IMR-90 (cell line): ENCODE data around the gene ZDHHC7. TPM values are rescaled to one million over a fixed set of nuclear protein-coding genes. Genes with fewer than 3 reads are reported as not detected.

Source experiments
- ATAC-seq: fragments of 200-7000 bp; cut with Tn5 transposase; 2 replicates; pipeline ENCODE4 v1.9.1; 2020; ENCODE audit warnings: low read depth, mild to moderate bottlenecking, moderate library complexity
- BruUV-seq: library from RNA; stranded (reverse); fragments of 400-500 nt; replicated peaks from 2 replicates; lab custom pipeline; 2021; lab: Mats Ljungman, UMichigan
- CTCF ChIA-PET: fragments of 300-600 bp; formaldehyde crosslinking; extraction: SDS; loops from one replicate; lab custom pipeline; 2021; ENCODE audit warnings: antibody characterized with exemption; lab: Yijun Ruan, JAX
- POLR2A ChIA-PET: fragments of 300-600 bp; sonication (Branson Sonifier 250); formaldehyde crosslinking; loops from one replicate; lab custom pipeline; 2022; ENCODE audit warnings: antibody characterized with exemption; ENCODE audit not compliant: unreplicated experiment; lab: Charles Lee
- DNase-seq: peaks from one replicate; pipeline ENCODE4 v3.0.0; 2013
- H2AFZ ChIP-seq: replicated peaks from 2 replicates; pipeline ENCODE3; 2013; ENCODE audit warnings: low read length, mild to moderate bottlenecking; ENCODE audit not compliant: poor library complexity
- H2AK5ac ChIP-seq: 2 replicates; pipeline ENCODE4 v1.6.1; 2013; ENCODE audit warnings: low read depth, low read length, inconsistent platforms
- H2AK9ac ChIP-seq: replicated peaks from 2 replicates; pipeline ENCODE3; 2013; ENCODE audit warnings: mild to moderate bottlenecking, low read depth, low read length, moderate library complexity; ENCODE audit not compliant: poor library complexity
- H2BK120ac ChIP-seq: 2 replicates; pipeline ENCODE4 v1.6.1; 2013; ENCODE audit warnings: low read depth, low read length, inconsistent platforms
- H2BK15ac ChIP-seq: 3 replicates; pipeline ENCODE4 v1.6.1; 2013; ENCODE audit warnings: low read depth, low read length, inconsistent platforms
- H2BK20ac ChIP-seq: 2 replicates; pipeline ENCODE4 v1.6.1; 2013; ENCODE audit warnings: low read depth, mild to moderate bottlenecking, inconsistent platforms, low read length, moderate library complexity
- H2BK5ac ChIP-seq: 2 replicates; pipeline ENCODE4 v1.6.1; 2013; ENCODE audit warnings: mild to moderate bottlenecking, low read depth, low read length, inconsistent platforms; ENCODE audit not compliant: poor library complexity, severe bottlenecking
- H3K14ac ChIP-seq: replicated peaks from 2 replicates; pipeline ENCODE4 v1.6.1; 2013; ENCODE audit warnings: low read depth, low read length, inconsistent platforms
- H3K18ac ChIP-seq: 2 replicates; pipeline ENCODE4 v1.6.1; 2013; ENCODE audit warnings: low read depth, low read length, control low read depth
- H3K23ac ChIP-seq: 2 replicates; pipeline ENCODE4 v1.6.1; 2013; ENCODE audit warnings: low read depth, low read length, inconsistent platforms
- H3K27ac ChIP-seq: 2 replicates; pipeline ENCODE4 v1.5.1; 2013; ENCODE audit warnings: mild to moderate bottlenecking, control low read depth, low read length; ENCODE audit not compliant: insufficient read depth
- H3K27me3 ChIP-seq: 2 replicates; pipeline ENCODE4 v1.6.1; 2013; ENCODE audit warnings: low read length; ENCODE audit not compliant: control insufficient read depth, insufficient read depth
- H3K36me3 ChIP-seq: 2 replicates; pipeline ENCODE4 v1.6.1; 2013; ENCODE audit warnings: low read length, mixed read lengths; ENCODE audit not compliant: control insufficient read depth, insufficient read depth
- H3K4ac ChIP-seq: 2 replicates; pipeline ENCODE4 v1.6.1; 2013; ENCODE audit warnings: low read depth, low read length, inconsistent platforms
- H3K4me1 ChIP-seq: 2 replicates; pipeline ENCODE4 v1.6.1; 2013; ENCODE audit warnings: low read length, mixed read lengths; ENCODE audit not compliant: control insufficient read depth, insufficient read depth
- H3K4me2 ChIP-seq: 2 replicates; pipeline ENCODE4 v1.6.1; 2013; ENCODE audit warnings: low read depth, mild to moderate bottlenecking, control low read depth, low read length, moderate library complexity
- H3K4me3 ChIP-seq: 2 replicates; pipeline ENCODE4 v1.5.1; 2013; ENCODE audit warnings: low read depth, mild to moderate bottlenecking, control low read depth, low read length, moderate library complexity; ENCODE audit not compliant: insufficient read depth
- H3K56ac ChIP-seq: 2 replicates; pipeline ENCODE4 v1.6.1; 2013; ENCODE audit warnings: low read length, inconsistent platforms; ENCODE audit not compliant: insufficient read depth; ENCODE audit errors: extremely low read depth
- H3K79me1 ChIP-seq, 2 experiments: 2 replicates each; pipeline ENCODE4 v1.6.1; 2013; ENCODE audit warnings: low read length in 2 of 2, inconsistent platforms in 1 of 2, low read depth in 1 of 2
- H3K9ac ChIP-seq: 2 replicates; pipeline ENCODE4 v1.6.1; 2013; ENCODE audit warnings: low read depth, low read length, control low read depth
- H3K9me1 ChIP-seq: 2 replicates; pipeline ENCODE4 v1.6.1; 2013; ENCODE audit warnings: low read length, inconsistent platforms; ENCODE audit not compliant: insufficient read depth
- H3K9me3 ChIP-seq: 2 replicates; pipeline ENCODE4 v1.6.1; 2013; ENCODE audit warnings: low read length; ENCODE audit not compliant: control insufficient read depth, insufficient read depth
- H4K20me1 ChIP-seq: 2 replicates; pipeline ENCODE4 v1.6.1; 2013; ENCODE audit warnings: low read length, inconsistent platforms; ENCODE audit not compliant: insufficient read depth
- H4K5ac ChIP-seq: 2 replicates; pipeline ENCODE4 v1.6.1; 2013; ENCODE audit warnings: mild to moderate bottlenecking, low read depth, low read length, control low read depth
- H4K8ac ChIP-seq, 2 experiments: 2 replicates each; pipeline ENCODE4 v1.6.1; 2013; ENCODE audit warnings: low read depth in 2 of 2, low read length in 2 of 2, control low read depth in 1 of 2, inconsistent platforms in 1 of 2
- H4K91ac ChIP-seq: 2 replicates; pipeline ENCODE4 v1.6.1; 2013; ENCODE audit warnings: low read depth, low read length, inconsistent platforms; ENCODE audit not compliant: insufficient read depth
- BHLHE40 ChIP-seq: fragments of 150-350 bp; IDR thresholded peaks from 2 replicates; pipeline ENCODE4 v1.6.1; 2016; ENCODE audit warnings: mild to moderate bottlenecking, low read depth, low read length
- CEBPB ChIP-seq: IDR thresholded peaks from 2 replicates; pipeline ENCODE4 v1.6.1; 2012; ENCODE audit warnings: low read depth, low read length, improper control_type of control experiment
- CHD1 ChIP-seq: IDR thresholded peaks from 2 replicates; pipeline ENCODE4 v1.6.1; 2012; ENCODE audit warnings: low read depth, low read length, improper control_type of control experiment
- FOS ChIP-seq: fragments of 150-350 bp; IDR thresholded peaks from 2 replicates; pipeline ENCODE4 v1.6.1; 2016; ENCODE audit warnings: low read depth, low read length
- MAFK ChIP-seq: IDR thresholded peaks from 2 replicates; pipeline ENCODE4 v1.6.1; 2012; ENCODE audit warnings: low read depth, low read length, improper control_type of control experiment
- MAZ ChIP-seq: IDR thresholded peaks from 2 replicates; pipeline ENCODE4 v1.6.1; 2012; ENCODE audit warnings: low read depth, mild to moderate bottlenecking, low read length, improper control_type of control experiment, moderate library complexity, borderline replicate concordance
- MXI1 ChIP-seq: IDR thresholded peaks from 2 replicates; pipeline ENCODE4 v1.6.1; 2012; ENCODE audit warnings: low read depth, mild to moderate bottlenecking, low read length, moderate library complexity, borderline replicate concordance
- NFE2L2 ChIP-seq: fragments of 150-350 bp; IDR thresholded peaks from 2 replicates; pipeline ENCODE4 v1.6.1; 2016; ENCODE audit warnings: low read depth, mild to moderate bottlenecking, low read length
- POLR2A ChIP-seq: IDR thresholded peaks from 2 replicates; pipeline ENCODE4 v1.6.1; 2012; ENCODE audit warnings: mild to moderate bottlenecking, low read depth, low read length
- RCOR1 ChIP-seq: IDR thresholded peaks from 2 replicates; pipeline ENCODE4 v1.6.1; 2012; ENCODE audit warnings: mild to moderate bottlenecking, low read length, improper control_type of control experiment; ENCODE audit not compliant: insufficient replicate concordance
- RFX5 ChIP-seq: IDR thresholded peaks from 2 replicates; pipeline ENCODE4 v1.8.0; 2012; ENCODE audit warnings: low read depth, mild to moderate bottlenecking, low read length, moderate library complexity
- SMC3 ChIP-seq: fragments of 150-350 bp; IDR thresholded peaks from 2 replicates; pipeline ENCODE4 v1.6.1; 2016; ENCODE audit warnings: low read depth, mild to moderate bottlenecking, antibody characterized with exemption, low read length, moderate library complexity
- USF2 ChIP-seq: fragments of 150-350 bp; IDR thresholded peaks from 2 replicates; pipeline ENCODE4 v1.6.1; 2017; ENCODE audit warnings: mild to moderate bottlenecking, antibody characterized with exemption, low read length, low read depth
- WGBS, 2 experiments: methylation state at CpG; one replicate each; pipeline versions ENCODE4 v1.1.5 to v1.1.7; 2013; ENCODE audit warnings: missing lambda C conversion rate in 2 of 2; ENCODE audit not compliant: insufficient read length in 1 of 2; ENCODE audit errors: extremely low coverage in 2 of 2; 5-methylcytosine and 5-hydroxymethylcytosine counted together
- dilution Hi-C: fragments of 300-500 bp; cut with HindIII; formaldehyde crosslinking; loops from one replicate; pipeline ENCODE4 v1.14.3; 2018; ENCODE audit warnings: low sequenced_read_pairs; ENCODE audit not compliant: unreplicated experiment
- in situ Hi-C: fragments of 300-500 bp; cut with MboI; formaldehyde crosslinking; loops from 3 replicates; pipeline ENCODE4 v1.14.3; 2019; ENCODE audit warnings: low sequenced_read_pairs, inconsistent platforms, mixed read lengths
- intact Hi-C: fragments of 100-400 bp; cut with micrococcal nuclease; formaldehyde crosslinking; loops from 2 replicates; pipeline ENCODE4 v1.10.0; 2022
- polyA plus RNA-seq, 3 experiments: library from polyadenylated mRNA; depleted of rRNA; stranded (reverse); fragments of >200 nt; gene quantifications; 2 replicates each; pipeline ENCODE4 v1.2.3, GENCODE V29; 2012; ENCODE audit warnings: low replicate concordance in 1 of 3
- total RNA-seq: library from RNA; depleted of rRNA; stranded (reverse); fragments of >200 nt; gene quantifications from 2 replicates; pipeline ENCODE4 v1.2.3, GENCODE V29; 2012
- TF ChIP-seq, protein P1 (sequence below): fragments of 150-350 bp; IDR thresholded peaks from 2 replicates; pipeline ENCODE4 v1.6.1; 2016; ENCODE audit warnings: low read depth, mild to moderate bottlenecking, low read length, moderate library complexity, borderline replicate concordance
- TF ChIP-seq, protein P2 (sequence below): conservative IDR thresholded peaks from 2 replicates; pipeline ENCODE4 v1.5.1; 2012; ENCODE audit warnings: mild to moderate bottlenecking, low read depth, low read length, improper control_type of control experiment

ZDHHC7 gene
- total and polyA plus RNA-seq, 2 of the 4 experiments (the other 2 are of a cell fraction) = 80.1 to 97.1 TPM

GRCh38 chr16:85054948-85055492, 43.7 kb upstream of the ZDHHC7 start:
- Histone ChIP-seq H2BK120ac (0 out of 2 replicates have a peak overlapping the region, but pooled peaks have one; percentile 9), H3K79me1 (peaks cover 9 to 31% of the 10 kb centered on the region in 2 experiments; a peak in 3 of 4 replicates), H4K8ac (peak overlapping the region in 1 of 2 experiments; percentile 77; a peak in 1 of 4 replicates), H3K9me1 (peaks cover 3% of the 10 kb centered on the region), H3K23ac (peak overlapping the region; percentile 66), H3K36me3 (no peaks in the 10 kb centered on the region), H3K4me2 (peak overlapping the region; percentile 91), H3K18ac (no peak overlapping the region), H3K9ac (peak overlapping the region; percentile 12; the same call in 1 of the 2 replicates), H2BK20ac (0 out of 2 replicates have a peak overlapping the region, but pooled peaks have one; percentile 8), H2AK5ac (peak overlapping the region; percentile 43; the same call in 1 of the 2 replicates), H3K27me3 (no peaks in the 10 kb centered on the region), H2BK15ac (no peak overlapping the region), H4K91ac (no peak overlapping the region), H3K27ac (peak overlapping the region; percentile 53; the same call in 1 of the 2 replicates), H3K56ac (no peak overlapping the region), H3K4ac (peak overlapping the region; percentile 59), H3K9me3 (no peaks in the 10 kb centered on the region), H2AK9ac (peak overlapping the region; percentile 66), H4K5ac (no peak overlapping the region; the same call in 1 of the 2 replicates), H3K4me3 (peak overlapping the region; percentile 29), H3K14ac (peak overlapping the region; percentile 61; the same call in 1 of the 2 replicates), H4K20me1 (peaks cover 23% of the 10 kb centered on the region), H3K4me1 (peaks cover 10% of the 10 kb centered on the region), H2BK5ac (peak overlapping the region; percentile 63), H2AFZ (no peak overlapping the region)
- no TSS peak for BruUV-seq
- TF ChIP-seq NFE2L2 (no peak), MXI1 (no peak), CEBPB (no peak), CHD1 (no peak), MAFK (no peak), MAZ (no peak), SMC3 (no peak), RCOR1 (no peak), FOS (no peak), POLR2A (no peak), USF2 (no peak), RFX5 (no peak), BHLHE40 (no peak)
- TF ChIP-seq, protein P1, sequence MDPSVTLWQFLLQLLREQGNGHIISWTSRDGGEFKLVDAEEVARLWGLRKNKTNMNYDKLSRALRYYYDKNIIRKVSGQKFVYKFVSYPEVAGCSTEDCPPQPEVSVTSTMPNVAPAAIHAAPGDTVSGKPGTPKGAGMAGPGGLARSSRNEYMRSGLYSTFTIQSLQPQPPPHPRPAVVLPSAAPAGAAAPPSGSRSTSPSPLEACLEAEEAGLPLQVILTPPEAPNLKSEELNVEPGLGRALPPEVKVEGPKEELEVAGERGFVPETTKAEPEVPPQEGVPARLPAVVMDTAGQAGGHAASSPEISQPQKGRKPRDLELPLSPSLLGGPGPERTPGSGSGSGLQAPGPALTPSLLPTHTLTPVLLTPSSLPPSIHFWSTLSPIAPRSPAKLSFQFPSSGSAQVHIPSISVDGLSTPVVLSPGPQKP = no peak
- TF ChIP-seq, protein P2, sequence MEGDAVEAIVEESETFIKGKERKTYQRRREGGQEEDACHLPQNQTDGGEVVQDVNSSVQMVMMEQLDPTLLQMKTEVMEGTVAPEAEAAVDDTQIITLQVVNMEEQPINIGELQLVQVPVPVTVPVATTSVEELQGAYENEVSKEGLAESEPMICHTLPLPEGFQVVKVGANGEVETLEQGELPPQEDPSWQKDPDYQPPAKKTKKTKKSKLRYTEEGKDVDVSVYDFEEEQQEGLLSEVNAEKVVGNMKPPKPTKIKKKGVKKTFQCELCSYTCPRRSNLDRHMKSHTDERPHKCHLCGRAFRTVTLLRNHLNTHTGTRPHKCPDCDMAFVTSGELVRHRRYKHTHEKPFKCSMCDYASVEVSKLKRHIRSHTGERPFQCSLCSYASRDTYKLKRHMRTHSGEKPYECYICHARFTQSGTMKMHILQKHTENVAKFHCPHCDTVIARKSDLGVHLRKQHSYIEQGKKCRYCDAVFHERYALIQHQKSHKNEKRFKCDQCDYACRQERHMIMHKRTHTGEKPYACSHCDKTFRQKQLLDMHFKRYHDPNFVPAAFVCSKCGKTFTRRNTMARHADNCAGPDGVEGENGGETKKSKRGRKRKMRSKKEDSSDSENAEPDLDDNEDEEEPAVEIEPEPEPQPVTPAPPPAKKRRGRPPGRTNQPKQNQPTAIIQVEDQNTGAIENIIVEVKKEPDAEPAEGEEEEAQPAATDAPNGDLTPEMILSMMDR = no peak
- no peak for DNase-seq
- intact Hi-C loops (no loop called here), in situ Hi-C loops (no loop called here), dilution Hi-C loops (no loop called here)
- ChIA-PET CTCF (no interaction called here), POLR2A (no interaction called here)
- no peak for ATAC-seq
- WGBS, 2 experiments = 80% methylated on average over 1 of the region's 6 CpGs; no CpG with 5 or more reads in 1 of the 2 experiments
